DND-41 (cell line): ENCODE data around the gene SUN3.

Experiments
- CTCF ChIP-seq: IDR thresholded peaks from 2 replicates; pipeline ENCODE4 v1.5.1; 2012; ENCODE audit warnings: borderline replicate concordance, low read length, moderate library complexity, mild to moderate bottlenecking; ENCODE audit not compliant: poor library complexity, severe bottlenecking; ENCODE audit errors: extremely low read depth
- EZH2 ChIP-seq: IDR thresholded peaks from 3 replicates; pipeline ENCODE4 v1.6.1; 2012; ENCODE audit warnings: borderline replicate concordance, low read depth, mild to moderate bottlenecking, moderate library complexity, low read length, inconsistent platforms; ENCODE audit not compliant: severe bottlenecking

GRCh38 chr7:48049850-48050249, 20.9 kb upstream of the SUN3 start:
- no peak for TF ChIP-seq CTCF
- TF ChIP-seq EZH2, result no peak
